Suprapubic skin (tissue), 4 donors: ENCODE data around the gene ADAMTS12. TPM values are rescaled to one million over a fixed set of nuclear protein-coding genes. Genes with fewer than 3 reads are reported as not detected.
"Not testable (repeated sequence)": the region's sequence is repeated elsewhere in the genome, so short reads cannot be mapped to it uniquely, and the experiment has no call there.

ENCODE experiments used
- DNase-seq, 2 donors: peaks; one replicate each; pipeline ENCODE4 v3.0.0-alpha.2; 2019; ENCODE audit warnings: low spot score in 2 of 2
- H3K27ac ChIP-seq: fragments of 200-600 bp; sonication (generic); one replicate; pipeline ENCODE4 v1.5.1; 2019
- H3K27me3 ChIP-seq: fragments of 200-600 bp; sonication (generic); one replicate; pipeline ENCODE4 v1.5.1; 2019
- H3K36me3 ChIP-seq: fragments of 200-600 bp; sonication (generic); one replicate; pipeline ENCODE4 v1.5.1; 2019
- H3K4me1 ChIP-seq: fragments of 200-600 bp; sonication (generic); one replicate; pipeline ENCODE4 v1.5.1; 2019
- H3K4me3 ChIP-seq: fragments of 200-600 bp; sonication (generic); one replicate; pipeline ENCODE4 v1.5.1; 2019; ENCODE audit warnings: mild to moderate bottlenecking
- H3K9me3 ChIP-seq: fragments of 200-600 bp; sonication (generic); one replicate; pipeline ENCODE4 v1.5.1; 2019
- CTCF ChIP-seq, 2 donors: fragments of 200-600 bp in 1 of 2; fragments of 450-650 bp in 1 of 2; sonication (generic) in 1 of 2; IDR thresholded peaks; one replicate each; pipeline ENCODE4 v1.5.1; 2016 to 2019; ENCODE audit warnings: antibody characterized with exemption in 2 of 2, mild to moderate bottlenecking in 1 of 2, moderate library complexity in 1 of 2
- EP300 ChIP-seq: sonication (generic); formaldehyde crosslinking; IDR thresholded peaks from one replicate; pipeline ENCODE4 v1.6.1; 2017; ENCODE audit warnings: antibody characterized with exemption
- POLR2A ChIP-seq, 2 donors: fragments of 450-650 bp; IDR thresholded peaks; one replicate each; pipeline ENCODE4 v1.6.1; 2017; ENCODE audit warnings: antibody characterized with exemption in 2 of 2, mild to moderate bottlenecking in 2 of 2, moderate library complexity in 2 of 2
- POLR2AphosphoS5 ChIP-seq, 3 donors: sonication (generic); formaldehyde crosslinking; IDR thresholded peaks; one replicate each; pipeline ENCODE4 v1.6.1; 2017; ENCODE audit warnings: antibody characterized with exemption in 3 of 3
- WGBS: methylation state at CpG from one replicate; pipeline ENCODE4 v1.1.5; 2018; 5-methylcytosine and 5-hydroxymethylcytosine counted together
- total RNA-seq, 4 donors: library from RNA; depleted of rRNA; stranded (reverse); fragments of >200 nt; gene quantifications; one replicate each; pipeline ENCODE4 v1.1.0, GENCODE V29; 2016

Gene ADAMTS12
- total RNA-seq, 4 donors from 2014 or later, result 0.26 to 1.3 (median 0.57) TPM

GRCh38 chr5:33516421-33516820 lies 375.4 kb downstream of the ADAMTS12 start:
- no peaks in the 10 kb centered on the region for H3K27me3 ChIP-seq
- 84% methylated on average over 2 of the region's 2 CpGs for WGBS
- H3K9me3 ChIP-seq, result no peaks in the 10 kb centered on the region
- H3K4me1 ChIP-seq, result no peaks in the 10 kb centered on the region
- no peak for TF ChIP-seq POLR2AphosphoS5 (IDR thresholded peaks at IDR 0.05)
- no peak for TF ChIP-seq CTCF (IDR thresholded peaks at IDR 0.05)
- no peak for TF ChIP-seq EP300
- no peak for TF ChIP-seq POLR2A (IDR thresholded peaks at IDR 0.05)
- H3K4me3 ChIP-seq, result no peak overlapping the region
- DNase-seq, result no peak
- no peak overlapping the region for H3K27ac ChIP-seq
- H3K36me3 ChIP-seq, result no peaks in the 10 kb centered on the region

DNA sequence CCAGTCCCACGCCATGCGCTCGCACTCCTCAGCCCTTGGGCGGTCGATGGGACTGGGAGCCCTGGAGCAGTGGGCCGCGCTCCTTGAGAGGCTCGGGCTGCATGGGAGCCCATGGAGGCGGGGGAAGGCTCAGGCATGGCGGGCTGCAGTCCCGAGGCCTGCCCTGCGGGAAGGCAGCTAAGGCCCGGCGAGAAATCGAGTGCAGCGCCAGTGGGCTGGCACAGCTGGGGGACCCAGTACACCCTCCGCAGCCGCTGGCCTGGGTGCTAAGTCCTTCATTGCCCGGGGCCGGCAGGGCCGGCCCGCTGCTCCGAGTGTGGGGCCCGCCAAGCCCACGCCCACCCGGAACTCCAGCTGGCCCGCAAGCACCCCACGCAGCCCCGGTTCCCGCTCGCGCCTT lies 376.4 kb downstream of the ADAMTS12 start:
- not testable (repeated sequence) for H3K4me1 ChIP-seq, H3K27ac ChIP-seq, H3K36me3 ChIP-seq, DNase-seq, H3K4me3 ChIP-seq, H3K9me3 ChIP-seq, H3K27me3 ChIP-seq
- 98% methylated on average over 11 of the region's 32 CpGs for WGBS

DNA sequence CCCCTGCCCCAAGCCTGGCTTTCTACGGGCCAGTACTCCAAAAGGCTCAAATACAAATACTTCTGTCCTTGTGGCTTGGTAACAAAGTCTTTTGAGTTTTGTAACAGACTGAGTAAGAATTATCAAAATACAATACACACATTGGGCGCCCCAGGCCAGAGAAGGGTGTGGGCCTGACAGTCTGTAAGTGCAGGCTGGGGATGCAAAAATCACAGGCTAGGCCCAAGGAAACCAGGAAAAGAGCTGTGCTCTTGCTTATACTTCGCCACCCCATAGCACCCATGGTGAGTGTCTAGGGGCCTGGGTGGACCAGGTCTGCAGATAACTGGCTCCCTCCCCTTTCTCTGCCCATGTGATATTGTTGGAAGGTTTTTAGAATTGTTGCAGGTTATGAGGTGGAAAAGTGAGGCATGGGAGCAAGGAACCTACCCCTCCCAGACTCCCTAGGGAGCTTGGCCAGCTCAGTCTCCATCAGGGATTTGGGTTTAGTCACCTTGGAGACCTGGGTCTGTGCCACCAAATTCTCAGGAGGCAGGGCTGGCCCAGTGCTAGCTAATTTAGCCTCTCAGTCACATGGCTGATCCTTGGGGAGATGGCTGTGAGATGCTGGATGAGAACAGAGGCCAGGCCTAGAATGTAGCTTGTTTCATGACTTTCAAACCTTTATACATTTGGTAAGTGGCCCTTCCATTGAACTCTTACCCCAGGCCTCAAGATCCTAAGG lies 378.2 kb downstream of the ADAMTS12 start:
- TF ChIP-seq EP300 (no peak), POLR2A (IDR thresholded peaks at IDR 0.05) (no peak), CTCF (IDR thresholded peaks at IDR 0.05) (no peak), POLR2AphosphoS5 (IDR thresholded peaks at IDR 0.05) (no peak)
- no peaks in the 10 kb centered on the region for H3K9me3 ChIP-seq
- no peak for DNase-seq
- WGBS, result 96% methylated on average over 3 of the region's 3 CpGs
- H3K27ac ChIP-seq, result no peak overlapping the region
- no peak overlapping the region for H3K4me3 ChIP-seq
- no peaks in the 10 kb centered on the region for H3K27me3 ChIP-seq
- no peaks in the 10 kb centered on the region for H3K4me1 ChIP-seq
- H3K36me3 ChIP-seq, result no peaks in the 10 kb centered on the region

DNA sequence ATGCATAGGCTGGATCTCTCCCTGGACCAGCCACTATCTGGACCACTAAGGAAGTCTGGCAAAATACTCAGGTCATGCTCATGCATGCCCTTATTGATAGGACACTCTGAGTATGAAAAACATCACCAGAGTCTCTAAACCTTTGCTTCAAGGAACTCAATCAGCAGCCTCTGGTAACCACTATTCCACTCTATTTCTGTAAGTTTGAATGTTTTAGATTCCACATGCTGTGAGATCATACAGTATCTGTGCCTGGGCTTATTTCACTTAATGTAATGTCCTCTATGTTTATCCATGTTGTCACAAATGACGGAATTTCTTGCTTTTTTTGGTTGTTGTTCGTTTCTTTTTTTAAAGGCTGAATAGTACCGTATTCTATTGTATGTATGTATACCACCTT lies 382.8 kb downstream of the ADAMTS12 start:
- no peak for DNase-seq
- WGBS, result 89% methylated on average over 3 of the region's 3 CpGs
- no peak for TF ChIP-seq CTCF (IDR thresholded peaks at IDR 0.05)
- TF ChIP-seq POLR2A (IDR thresholded peaks at IDR 0.05), result no peak
- no peak for TF ChIP-seq POLR2AphosphoS5 (IDR thresholded peaks at IDR 0.05)
- H3K4me1 ChIP-seq, result no peaks in the 10 kb centered on the region
- H3K27ac ChIP-seq, result no peak overlapping the region
- no peaks in the 10 kb centered on the region for H3K36me3 ChIP-seq
- no peaks in the 10 kb centered on the region for H3K9me3 ChIP-seq
- no peak overlapping the region for H3K4me3 ChIP-seq
- H3K27me3 ChIP-seq, result no peaks in the 10 kb centered on the region

DNA sequence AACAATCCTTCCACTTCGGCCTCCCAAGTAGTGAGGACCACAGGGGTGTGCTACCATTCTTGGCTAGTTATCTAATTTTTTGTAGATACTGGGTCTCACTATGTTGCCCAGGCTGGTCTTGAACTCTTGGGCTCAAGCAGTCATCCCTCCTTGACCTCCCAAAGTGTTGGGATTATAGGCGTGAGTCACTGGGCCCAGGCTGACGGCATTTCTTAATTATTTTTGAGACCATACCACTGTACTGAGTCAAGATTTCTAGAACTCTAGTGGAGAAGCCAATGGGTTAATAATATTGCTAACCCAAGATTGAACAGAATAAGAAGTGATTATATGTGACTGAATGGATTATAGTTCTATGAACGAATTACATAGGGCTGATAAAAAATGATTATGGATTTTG lies 384.4 kb downstream of the ADAMTS12 start:
- H3K27ac ChIP-seq, result no peak overlapping the region
- DNase-seq, result no peak
- H3K4me1 ChIP-seq, result no peaks in the 10 kb centered on the region
- no peak for TF ChIP-seq POLR2AphosphoS5 (IDR thresholded peaks at IDR 0.05)
- TF ChIP-seq POLR2A (IDR thresholded peaks at IDR 0.05), result no peak
- TF ChIP-seq EP300, result no peak
- no peak for TF ChIP-seq CTCF (IDR thresholded peaks at IDR 0.05)
- H3K9me3 ChIP-seq, result no peaks in the 10 kb centered on the region
- no peaks in the 10 kb centered on the region for H3K27me3 ChIP-seq
- H3K4me3 ChIP-seq, result no peak overlapping the region
- no peaks in the 10 kb centered on the region for H3K36me3 ChIP-seq
- WGBS, result 92% methylated on average over 4 of the region's 4 CpGs

DNA sequence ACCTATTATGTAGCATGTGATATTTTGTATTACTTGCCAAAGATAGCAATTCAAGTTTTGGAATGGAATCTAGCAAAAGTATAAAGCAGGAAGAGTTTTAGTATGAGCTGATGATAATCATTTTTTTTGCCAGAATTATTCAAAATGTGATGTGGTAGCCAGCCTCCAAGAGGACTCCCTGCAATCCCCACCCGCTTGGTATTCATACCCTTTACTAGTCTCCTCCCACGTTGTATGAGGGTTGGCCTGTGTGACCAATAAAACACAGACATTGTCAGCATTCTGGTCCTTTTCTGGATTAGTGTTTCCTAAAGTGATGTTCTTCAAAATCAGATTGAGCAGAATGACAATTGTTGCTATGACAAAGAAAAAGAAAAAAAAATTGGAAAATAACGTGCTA lies 387.2 kb downstream of the ADAMTS12 start:
- Histone ChIP-seq H3K9me3 (no peaks in the 10 kb centered on the region), H3K4me1 (no peaks in the 10 kb centered on the region), H3K36me3 (no peaks in the 10 kb centered on the region), H3K27me3 (no peaks in the 10 kb centered on the region), H3K27ac (no peak overlapping the region), H3K4me3 (no peak overlapping the region)
- DNase-seq, result no peak
- TF ChIP-seq EP300, result no peak
- TF ChIP-seq CTCF (IDR thresholded peaks at IDR 0.05), result no peak
- no peak for TF ChIP-seq POLR2A (IDR thresholded peaks at IDR 0.05)
- TF ChIP-seq POLR2AphosphoS5 (IDR thresholded peaks at IDR 0.05), result no peak
- WGBS, result 56% methylated on average over 3 of the region's 3 CpGs
